H9 (cell line): Measurements from ENCODE around the gene SPARCL1. TPM values are rescaled to one million over a fixed set of nuclear protein-coding genes. Genes with fewer than 3 reads are reported as not detected.

ENCODE experiments used
- DNase-seq: peaks from one replicate; pipeline ENCODE4 v3.0.0-alpha.2; 2017
- H2AFZ ChIP-seq: one replicate; pipeline ENCODE4 v1.6.1; 2013; ENCODE audit warnings: mild to moderate bottlenecking, low read length, control low read depth, moderate library complexity
- H2AK5ac ChIP-seq: 2 replicates; pipeline ENCODE4 v1.6.1; 2013; ENCODE audit warnings: low read length, control low read depth, mixed read lengths; ENCODE audit not compliant: insufficient read length
- H2BK120ac ChIP-seq: one replicate; pipeline ENCODE4 v1.6.1; 2013; ENCODE audit warnings: low read depth, mild to moderate bottlenecking, low read length, control low read depth, inconsistent platforms; ENCODE audit not compliant: poor library complexity, severe bottlenecking
- H2BK12ac ChIP-seq: 2 replicates; pipeline ENCODE4 v1.6.1; 2013; ENCODE audit warnings: low read length, control low read depth, mixed read lengths, low read depth; ENCODE audit not compliant: insufficient read length
- H2BK15ac ChIP-seq: 2 replicates; pipeline ENCODE4 v1.6.1; 2013; ENCODE audit warnings: low read depth, low read length, control low read depth
- H2BK20ac ChIP-seq: one replicate; pipeline ENCODE4 v1.6.1; 2013; ENCODE audit warnings: low read depth, mild to moderate bottlenecking, low read length, control low read depth, inconsistent platforms; ENCODE audit not compliant: poor library complexity, severe bottlenecking
- H2BK5ac ChIP-seq: 2 replicates; pipeline ENCODE4 v1.6.1; 2013; ENCODE audit warnings: low read length, control low read depth, mixed read lengths; ENCODE audit not compliant: insufficient read length
- H3K14ac ChIP-seq: 2 replicates; pipeline ENCODE4 v1.6.1; 2013; ENCODE audit warnings: low read length, control low read depth; ENCODE audit not compliant: insufficient read depth
- H3K18ac ChIP-seq: 2 replicates; pipeline ENCODE4 v1.6.1; 2013; ENCODE audit warnings: low read depth, mild to moderate bottlenecking, mixed read lengths, low read length, control low read depth; ENCODE audit not compliant: insufficient read length
- H3K23ac ChIP-seq: 2 replicates; pipeline ENCODE4 v1.6.1; 2013; ENCODE audit warnings: low read length, control low read depth, mixed read lengths, low read depth; ENCODE audit not compliant: insufficient read length
- H3K23me2 ChIP-seq: 2 replicates; pipeline ENCODE4 v1.6.1; 2013; ENCODE audit warnings: low read depth, mild to moderate bottlenecking, mixed read lengths, low read length, control low read depth; ENCODE audit not compliant: insufficient read length, poor library complexity, severe bottlenecking
- H3K27ac ChIP-seq: 2 replicates; pipeline ENCODE4 v1.5.1; 2013; ENCODE audit warnings: low read length, control low read depth, mixed read lengths, low read depth; ENCODE audit not compliant: insufficient read length
- H3K27me3 ChIP-seq: 2 replicates; pipeline ENCODE4 v1.6.1; 2013; ENCODE audit warnings: low read length, control low read depth, inconsistent platforms; ENCODE audit not compliant: insufficient read depth
- H3K4ac ChIP-seq: 2 replicates; pipeline ENCODE4 v1.6.1; 2013; ENCODE audit warnings: low read depth, mild to moderate bottlenecking, control low read depth, inconsistent platforms, low read length, moderate library complexity
- H3K4me1 ChIP-seq: 2 replicates; pipeline ENCODE4 v1.6.1; 2013; ENCODE audit warnings: low read length, control low read depth, inconsistent platforms; ENCODE audit not compliant: insufficient read depth
- H3K4me2 ChIP-seq: 2 replicates; pipeline ENCODE4 v1.6.1; 2013; ENCODE audit warnings: low read length, control low read depth, mixed read lengths; ENCODE audit not compliant: insufficient read length, insufficient read depth
- H3K56ac ChIP-seq: 2 replicates; pipeline ENCODE4 v1.6.1; 2013; ENCODE audit warnings: low read depth, mild to moderate bottlenecking, mixed read lengths, low read length, control low read depth; ENCODE audit not compliant: insufficient read length
- H3K79me1 ChIP-seq: 2 replicates; pipeline ENCODE4 v1.6.1; 2013; ENCODE audit warnings: low read depth, mild to moderate bottlenecking, moderate library complexity, low read length, control low read depth, inconsistent platforms; ENCODE audit not compliant: insufficient read depth, poor library complexity, severe bottlenecking
- H3K79me2 ChIP-seq: 2 replicates; pipeline ENCODE4 v1.6.1; 2013; ENCODE audit warnings: low read length, control low read depth, inconsistent platforms; ENCODE audit not compliant: insufficient read depth
- H3K9ac ChIP-seq: 2 replicates; pipeline ENCODE4 v1.6.1; 2013; ENCODE audit warnings: low read length, control low read depth, mixed read lengths; ENCODE audit not compliant: insufficient read length; ENCODE audit errors: extremely low read depth
- H3K9me3 ChIP-seq: one replicate; pipeline ENCODE4 v1.6.1; 2013; ENCODE audit warnings: low read depth, low read length, inconsistent platforms; ENCODE audit not compliant: control insufficient read depth
- H3T11ph ChIP-seq: one replicate; pipeline ENCODE4 v1.6.1; 2013; ENCODE audit warnings: mild to moderate bottlenecking, low read length, control low read depth, inconsistent platforms
- H4K20me1 ChIP-seq: one replicate; pipeline ENCODE4 v1.6.1; 2013; ENCODE audit not compliant: control insufficient read depth, insufficient read length, insufficient read depth
- H4K5ac ChIP-seq: 2 replicates; pipeline ENCODE4 v1.6.1; 2013; ENCODE audit warnings: low read depth, mild to moderate bottlenecking, mixed read lengths, low read length, control low read depth; ENCODE audit not compliant: insufficient read length
- H4K8ac ChIP-seq: replicated peaks from 2 replicates; pipeline ENCODE4 v1.6.1; 2013; ENCODE audit warnings: low read length, control low read depth, mixed read lengths, low read depth; ENCODE audit not compliant: insufficient read length
- H4K91ac ChIP-seq: 2 replicates; pipeline ENCODE4 v1.6.1; 2013; ENCODE audit warnings: low read depth, mild to moderate bottlenecking, moderate library complexity, mixed read lengths, low read length, control low read depth; ENCODE audit not compliant: insufficient read length
- H3K27ac Mint-ChIP-seq, 3 experiments: 2 replicates in 2 of 3; 3 replicates in 1 of 3; pipeline ENCODE4 v1.8.0; 2020 to 2021; ENCODE audit warnings: mixed read lengths in 3 of 3, mild to moderate bottlenecking in 1 of 3, moderate library complexity in 1 of 3
- H3K27me3 Mint-ChIP-seq: 2 replicates; pipeline ENCODE4 v1.8.0; 2021; ENCODE audit warnings: low read depth, mild to moderate bottlenecking, moderate library complexity, mixed read lengths
- H3K36me3 Mint-ChIP-seq, 3 experiments: 2 replicates in 2 of 3; 3 replicates in 1 of 3; pipeline ENCODE4 v1.8.0; 2020 to 2021; ENCODE audit warnings: low read depth in 3 of 3, mixed read lengths in 3 of 3; ENCODE audit not compliant: insufficient read depth in 1 of 3
- H3K4me1 Mint-ChIP-seq, 2 experiments: 2 replicates each; pipeline ENCODE4 v1.8.0; 2020; ENCODE audit warnings: mixed read lengths in 2 of 2
- H3K4me3 Mint-ChIP-seq, 2 experiments: 2 replicates in 1 of 2; 3 replicates in 1 of 2; pipeline ENCODE4 v1.8.0; 2020 to 2021; ENCODE audit warnings: mild to moderate bottlenecking in 2 of 2, mixed read lengths in 2 of 2, moderate library complexity in 1 of 2
- H3K9me3 Mint-ChIP-seq, 2 experiments: 2 replicates in 1 of 2; 3 replicates in 1 of 2; pipeline ENCODE4 v1.8.0; 2020; ENCODE audit warnings: mild to moderate bottlenecking in 2 of 2, mixed read lengths in 2 of 2, moderate library complexity in 1 of 2
- CTCF ChIP-seq: fragments of 200-600 bp; sonication (generic); conservative IDR thresholded peaks from 3 replicates; pipeline ENCODE4 v1.8.0; 2021; ENCODE audit warnings: antibody characterized with exemption, mild to moderate bottlenecking
- WGBS: extraction: QIAGEN DNeasy Blood & Tissue Kit; methylation state at CpG from one replicate; pipeline ENCODE4 v1.1.7; 2013; ENCODE audit warnings: missing lambda C conversion rate, low lambda C conversion rate, mixed read lengths; ENCODE audit not compliant: insufficient read length; ENCODE audit errors: extremely low coverage; 5-methylcytosine and 5-hydroxymethylcytosine counted together
- total RNA-seq: library from RNA; stranded (reverse); gene quantifications from 2 replicates; pipeline ENCODE4 v1.2.1, GENCODE V29; 2021

The SPARCL1 gene
- total RNA-seq, 1 experiment from 2014 or later, result 0.17 TPM

- Mint-ChIP-seq H3K4me1 (peaks cover 11 to 14% of the 10 kb centered on the region in 2 experiments), H3K27ac (no peak overlapping the region), H3K4me3 (no peak overlapping the region), H3K9me3 (no peaks in the 10 kb centered on the region; a peak in 1 of 5 replicates), H3K36me3 (peaks cover 11 to 21% (median 17%) of the 10 kb centered on the region in 3 experiments), H3K27me3 (no peaks in the 10 kb centered on the region)
- Histone ChIP-seq H3K79me2 (no peaks in the 10 kb centered on the region), H4K20me1 (no peaks in the 10 kb centered on the region), H3K23ac (no peak overlapping the region), H4K5ac (no peak overlapping the region), H3K4me2 (no peak overlapping the region), H2BK5ac (no peak overlapping the region), H3K9me3 (no peaks in the 10 kb centered on the region), H2BK12ac (no peak overlapping the region), H2BK20ac (no peak overlapping the region), H3K4me1 (no peaks in the 10 kb centered on the region; the same call in 1 of the 2 replicates), H4K91ac (no peak overlapping the region), H3K14ac (no peak overlapping the region), H3K27me3 (no peaks in the 10 kb centered on the region), H3K27ac (no peak overlapping the region), H3K79me1 (no peaks in the 10 kb centered on the region), H2BK15ac (no peak overlapping the region), H2BK120ac (no peak overlapping the region), H3K23me2 (no peaks in the 10 kb centered on the region), H3K9ac (no peak overlapping the region), H3T11ph (no peak overlapping the region), H3K4ac (no peak overlapping the region), H4K8ac (no peak overlapping the region), H3K56ac (no peak overlapping the region), H2AK5ac (no peak overlapping the region), H3K18ac (no peak overlapping the region), H2AFZ (no peak overlapping the region)
- WGBS, result no CpG with 5 or more reads among the region's 2 CpGs
- no peak for TF ChIP-seq CTCF
- DNase-seq, result no peak
Observed at GRCh38 chr4:87462102-87462501, 67.1 kb downstream of the SPARCL1 start.
